Measurements from ENCODE around the gene LRMDA. TPM values are rescaled to one million over a fixed set of nuclear protein-coding genes. Genes with fewer than 3 reads are reported as not detected.

LRMDA gene
- polyA plus RNA-seq, 1 donor (not counting 4 experiments of a cell fraction or from before 2014, with no cell fraction given), result not detected

DNA sequence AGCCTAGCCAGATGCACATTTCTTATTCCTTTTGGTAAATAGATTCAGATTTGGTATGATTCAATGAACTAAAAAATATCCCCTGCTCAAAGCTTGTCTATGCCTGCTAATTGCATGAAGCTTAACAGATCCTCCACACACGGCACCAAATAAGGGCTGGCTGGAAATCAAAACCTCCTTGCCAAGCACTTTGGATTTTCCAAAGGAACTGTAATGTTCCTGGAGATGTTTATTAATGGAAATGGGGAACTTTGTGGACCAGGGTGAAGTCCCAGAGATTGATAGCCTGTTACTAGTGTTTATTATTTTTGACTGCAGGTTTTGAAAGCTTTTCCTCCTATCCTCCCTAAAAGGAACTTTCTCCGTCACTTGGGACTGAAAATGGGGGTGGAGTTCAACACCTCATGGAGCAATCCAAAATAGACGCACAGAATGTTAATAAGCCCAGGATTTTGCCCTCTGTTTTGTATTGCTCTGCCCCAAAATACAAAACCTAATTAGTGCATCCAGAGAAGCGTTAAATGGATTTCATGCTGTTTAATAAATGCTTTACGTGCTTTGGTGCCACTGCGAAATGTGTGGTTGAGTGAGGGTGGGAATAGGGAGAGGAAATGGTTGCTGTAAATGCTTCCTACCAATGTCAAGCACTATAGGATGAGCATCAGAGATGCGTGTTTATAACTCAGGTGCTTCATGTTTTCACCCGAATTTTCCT lies 1027.7 kb downstream of the LRMDA start:
- Histone ChIP-seq H3K9ac (ENCODE audit: control insufficient read depth, extremely low read depth, insufficient read depth, low read length) (no peak overlapping the region), H3K9me1 (ENCODE audit: control insufficient read depth, extremely low read depth, insufficient read depth, low read length) (no peaks in the 10 kb centered on the region), H3K27me3 (ENCODE audit: control insufficient read depth, extremely low read depth, insufficient read depth, low read length) (no peaks in the 10 kb centered on the region), H3K4me2 (ENCODE audit: control insufficient read depth, extremely low read depth, insufficient read depth, low read depth, low read length) (no peak overlapping the region), H3K4me3 (ENCODE audit: control insufficient read depth in 2 of 3, extremely low read depth in 1 of 3, insufficient read depth in 2 of 3, low read depth in 1 of 3, low read length in 3 of 3) (no peak overlapping the region), H2AFZ (ENCODE audit: control insufficient read depth, low read length) (no peak overlapping the region), H3K9me3 (ENCODE audit: control insufficient read depth, low read depth, low read length) (no peaks in the 10 kb centered on the region), H3K36me3 (ENCODE audit: control insufficient read depth in 2 of 2, extremely low read depth in 1 of 2, insufficient read depth in 2 of 2, low read length in 2 of 2) (no peaks in the 10 kb centered on the region), H3K27ac (ENCODE audit: control insufficient read depth, insufficient read depth, low read length) (no peak overlapping the region), H4K20me1 (ENCODE audit: control insufficient read depth, extremely low read depth, insufficient read depth, low read length) (no peaks in the 10 kb centered on the region), H3K79me2 (ENCODE audit: control insufficient read depth, insufficient read depth, low read length) (no peaks in the 10 kb centered on the region), H3K4me1 (ENCODE audit: control insufficient read depth, extremely low read depth, insufficient read depth, low read length) (no peaks in the 10 kb centered on the region)
- no peak for TF ChIP-seq EZH2 (IDR thresholded peaks at IDR 0.05; ENCODE audit: low read length)
- TF ChIP-seq, protein P1, sequence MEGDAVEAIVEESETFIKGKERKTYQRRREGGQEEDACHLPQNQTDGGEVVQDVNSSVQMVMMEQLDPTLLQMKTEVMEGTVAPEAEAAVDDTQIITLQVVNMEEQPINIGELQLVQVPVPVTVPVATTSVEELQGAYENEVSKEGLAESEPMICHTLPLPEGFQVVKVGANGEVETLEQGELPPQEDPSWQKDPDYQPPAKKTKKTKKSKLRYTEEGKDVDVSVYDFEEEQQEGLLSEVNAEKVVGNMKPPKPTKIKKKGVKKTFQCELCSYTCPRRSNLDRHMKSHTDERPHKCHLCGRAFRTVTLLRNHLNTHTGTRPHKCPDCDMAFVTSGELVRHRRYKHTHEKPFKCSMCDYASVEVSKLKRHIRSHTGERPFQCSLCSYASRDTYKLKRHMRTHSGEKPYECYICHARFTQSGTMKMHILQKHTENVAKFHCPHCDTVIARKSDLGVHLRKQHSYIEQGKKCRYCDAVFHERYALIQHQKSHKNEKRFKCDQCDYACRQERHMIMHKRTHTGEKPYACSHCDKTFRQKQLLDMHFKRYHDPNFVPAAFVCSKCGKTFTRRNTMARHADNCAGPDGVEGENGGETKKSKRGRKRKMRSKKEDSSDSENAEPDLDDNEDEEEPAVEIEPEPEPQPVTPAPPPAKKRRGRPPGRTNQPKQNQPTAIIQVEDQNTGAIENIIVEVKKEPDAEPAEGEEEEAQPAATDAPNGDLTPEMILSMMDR (optimal IDR thresholded peaks at IDR 0.05 in 1 of 3, IDR thresholded peaks at IDR 0.05 in 1 of 3, conservative IDR thresholded peaks at IDR 0.05 in 1 of 3; ENCODE audit: extremely low read depth in 1 of 3, insufficient read depth in 2 of 3, low read length in 3 of 3), result no peak
- DNase-seq (ENCODE audit: low read depth, low spot score) (no peak), FAIRE-seq (no peak)
- dilution Hi-C loops (cut with MboI; ENCODE audit: extremely low pct_ligation_motif_present, low sequenced_read_pairs), result no loop called here

DNA sequence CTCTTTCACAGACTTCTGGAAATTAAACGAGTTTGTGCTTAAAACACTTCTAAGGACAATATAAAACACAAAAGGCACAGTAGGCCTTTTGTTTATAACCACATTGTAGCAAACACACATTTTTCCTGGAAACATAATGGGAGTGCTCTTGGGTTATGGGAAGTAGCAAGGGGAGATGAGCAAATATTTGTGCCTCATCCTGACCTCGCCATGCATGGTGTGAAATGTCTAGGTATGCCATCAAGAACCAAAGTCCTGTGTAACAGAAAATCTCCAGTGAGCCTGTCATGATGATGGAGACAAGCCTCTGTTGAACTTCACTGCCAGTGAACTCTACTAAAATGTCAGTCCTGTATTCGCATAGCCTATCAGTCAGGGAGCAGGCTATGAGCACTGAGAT lies 1029.6 kb downstream of the LRMDA start:
- Histone ChIP-seq H2AFZ (ENCODE audit: control insufficient read depth, low read length) (no peak overlapping the region), H3K36me3 (ENCODE audit: control insufficient read depth in 2 of 2, extremely low read depth in 1 of 2, insufficient read depth in 2 of 2, low read length in 2 of 2) (no peaks in the 10 kb centered on the region), H3K27me3 (ENCODE audit: control insufficient read depth, extremely low read depth, insufficient read depth, low read length) (no peaks in the 10 kb centered on the region), H3K9me1 (ENCODE audit: control insufficient read depth, extremely low read depth, insufficient read depth, low read length) (no peaks in the 10 kb centered on the region), H3K4me3 (ENCODE audit: control insufficient read depth in 2 of 3, extremely low read depth in 1 of 3, insufficient read depth in 2 of 3, low read depth in 1 of 3, low read length in 3 of 3) (no peak overlapping the region), H3K9me3 (ENCODE audit: control insufficient read depth, low read depth, low read length) (no peaks in the 10 kb centered on the region), H4K20me1 (ENCODE audit: control insufficient read depth, extremely low read depth, insufficient read depth, low read length) (no peaks in the 10 kb centered on the region), H3K4me2 (ENCODE audit: control insufficient read depth, extremely low read depth, insufficient read depth, low read depth, low read length) (no peak overlapping the region), H3K79me2 (ENCODE audit: control insufficient read depth, insufficient read depth, low read length) (no peaks in the 10 kb centered on the region), H3K9ac (ENCODE audit: control insufficient read depth, extremely low read depth, insufficient read depth, low read length) (no peak overlapping the region), H3K4me1 (ENCODE audit: control insufficient read depth, extremely low read depth, insufficient read depth, low read length) (no peaks in the 10 kb centered on the region), H3K27ac (ENCODE audit: control insufficient read depth, insufficient read depth, low read length) (no peak overlapping the region)
- dilution Hi-C loops (cut with MboI; ENCODE audit: extremely low pct_ligation_motif_present, low sequenced_read_pairs), result no loop called here
- FAIRE-seq (no peak), DNase-seq (ENCODE audit: low read depth, low spot score) (no peak)
- TF ChIP-seq EZH2 (IDR thresholded peaks at IDR 0.05; ENCODE audit: low read length), result no peak
- TF ChIP-seq, protein P1 (optimal IDR thresholded peaks at IDR 0.05 in 1 of 3, IDR thresholded peaks at IDR 0.05 in 1 of 3, conservative IDR thresholded peaks at IDR 0.05 in 1 of 3; ENCODE audit: extremely low read depth in 1 of 3, insufficient read depth in 2 of 3, low read length in 3 of 3), result no peak

All from keratinocyte (primary cell).